GM12892 (cell line): ENCODE data around the gene MYH9.
"Not testable (repeated sequence)": the region's sequence is repeated elsewhere in the genome, so short reads cannot be mapped to it uniquely, and the experiment has no call there.

Source experiments
- POLR2A ChIP-seq: IDR thresholded peaks from 2 replicates; pipeline ENCODE4 v1.6.1; 2011; ENCODE audit warnings: low read depth, low read length, control low read depth
- POLR2AphosphoS5 ChIP-seq: IDR thresholded peaks from 2 replicates; pipeline ENCODE4 v1.6.1; 2011; ENCODE audit warnings: low read depth, low read length, control low read depth
- TAF1 ChIP-seq: IDR thresholded peaks from 2 replicates; pipeline ENCODE4 v1.6.1; 2011; ENCODE audit warnings: low read depth, mild to moderate bottlenecking, control low read depth, low read length, borderline replicate concordance

DNA sequence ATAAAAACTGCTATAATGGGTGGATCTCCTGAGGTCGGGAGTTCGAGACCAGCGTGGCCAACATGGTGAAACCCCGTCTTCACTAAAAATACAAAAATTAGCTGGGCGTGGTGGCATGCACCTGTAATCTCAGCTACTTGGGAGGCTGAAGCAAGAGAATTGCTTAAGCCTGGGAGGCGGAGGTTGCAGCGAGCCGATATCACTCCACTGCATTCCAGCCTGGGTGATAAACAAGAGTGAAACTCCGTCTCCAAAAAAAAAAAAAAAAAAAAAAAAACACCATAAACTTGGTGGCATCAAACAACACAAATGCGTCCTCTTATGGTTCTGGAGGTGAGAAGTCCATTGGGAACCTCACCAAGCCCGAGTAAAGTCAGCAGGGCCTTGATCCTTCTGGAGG lies 40.2 kb upstream of the MYH9 start:
- not testable (repeated sequence) for TF ChIP-seq POLR2A, POLR2AphosphoS5, TAF1
